LNCAP (cell line): Measurements from ENCODE around the gene MSH2.

Source experiments
- CTCF ChIP-seq: fragments of 450-650 bp; IDR thresholded peaks from 2 replicates; pipeline ENCODE4 v1.5.1; 2017; ENCODE audit warnings: mild to moderate bottlenecking

Gene MSH2

GRCh38 chr2:47512581-47513083, 109.7 kb downstream of the MSH2 start:
- TF ChIP-seq CTCF = no peak

DNA sequence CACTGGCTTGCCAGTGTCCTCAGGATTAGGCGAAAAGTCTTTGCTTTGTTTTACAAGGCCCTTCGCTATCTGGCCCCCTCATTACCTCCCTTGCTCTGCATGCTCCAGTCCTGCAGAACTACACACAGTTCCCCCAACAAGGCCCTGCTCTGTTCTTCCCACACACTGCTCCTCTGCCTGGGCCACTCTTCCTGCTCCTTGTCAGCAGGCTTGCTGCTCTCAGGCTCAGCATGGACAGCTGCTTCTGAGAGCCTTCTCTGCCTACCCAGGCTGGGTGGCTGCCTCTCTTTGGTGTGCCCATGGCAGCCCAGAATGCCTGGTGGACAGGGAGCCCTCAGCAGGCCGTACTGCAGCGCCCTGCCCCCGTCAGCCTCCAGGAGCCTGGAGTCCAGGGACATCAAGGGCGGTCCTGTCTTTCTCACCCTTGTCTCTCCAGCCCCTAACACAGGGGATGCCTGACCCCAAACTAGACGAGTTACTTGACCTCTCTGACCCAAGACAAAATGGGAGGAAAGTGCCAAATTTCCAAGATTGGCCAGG, 111.1 kb downstream of the MSH2 start:
- TF ChIP-seq CTCF = no peak

- TF ChIP-seq CTCF = no peak
These were observed 113.6 kb downstream of the MSH2 start for GRCh38 chr2:47516360-47517104.

DNA sequence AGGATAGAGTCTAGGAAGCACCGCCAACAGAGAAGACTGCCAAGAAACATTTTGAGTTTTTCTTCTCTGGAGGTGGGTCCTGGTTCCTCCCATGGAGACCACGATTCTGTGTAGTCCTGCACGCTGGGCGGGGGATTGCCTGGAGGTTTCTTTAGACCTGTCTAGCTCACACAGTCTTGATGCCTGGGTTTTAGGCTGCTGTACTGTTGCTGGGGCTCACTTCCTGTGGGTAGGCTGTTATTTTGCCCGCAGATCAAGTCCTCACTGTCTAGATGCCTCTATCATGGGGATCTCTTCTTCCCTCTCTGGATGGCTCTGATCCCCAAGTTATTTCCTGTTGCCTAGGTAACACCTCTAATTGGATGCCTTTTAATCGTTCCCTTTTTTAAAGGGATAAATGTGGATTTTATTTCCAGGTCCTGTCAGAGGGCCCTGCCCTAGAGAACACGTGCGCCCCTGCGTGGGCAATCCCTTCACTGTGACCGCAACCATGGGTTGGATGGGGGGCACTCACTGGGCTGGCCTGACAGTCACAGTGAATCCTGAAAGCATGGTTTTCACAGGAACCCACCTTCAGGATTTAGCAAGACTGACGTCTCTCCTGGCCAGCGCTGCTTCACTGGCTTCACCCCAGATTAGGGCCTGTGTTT, 115.7 kb downstream of the MSH2 start:
- no peak for TF ChIP-seq CTCF

- no peak for TF ChIP-seq CTCF
These were observed 116.2 kb downstream of the MSH2 start for GRCh38 chr2:47519147-47519537.

DNA sequence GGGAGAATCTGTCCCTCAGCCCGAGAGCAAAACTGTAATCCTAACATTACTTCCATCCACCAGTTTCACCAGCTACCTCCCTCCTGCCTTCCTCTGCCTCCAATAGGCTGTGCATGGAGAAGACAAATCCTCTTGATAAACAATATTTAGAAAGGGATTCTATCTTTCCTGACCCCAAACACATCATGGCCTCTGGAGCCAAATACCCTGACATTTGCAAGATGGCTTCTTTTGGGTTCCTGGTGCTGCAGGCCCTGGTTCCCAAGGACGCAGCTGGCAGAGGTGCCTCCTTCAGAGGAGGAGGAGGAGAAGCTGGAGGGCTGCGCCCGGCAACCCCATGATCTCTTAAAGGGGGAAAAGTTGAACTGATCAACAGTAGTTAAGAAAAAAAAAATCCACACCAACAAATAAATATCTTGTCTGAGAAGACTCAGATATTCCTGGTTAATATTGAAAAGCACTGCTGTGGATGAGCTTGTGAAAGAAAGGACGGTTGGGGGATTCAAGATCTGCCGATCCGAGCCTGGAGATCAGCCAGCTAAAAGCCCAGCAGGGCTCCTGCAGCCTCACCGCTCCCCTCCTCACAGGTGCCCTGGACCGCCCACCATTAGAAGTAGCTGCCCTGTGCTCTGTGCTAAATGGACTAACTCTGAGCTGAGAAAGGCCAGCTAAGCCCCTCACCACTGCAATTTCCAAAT, 116.8 kb downstream of the MSH2 start:
- no peak for TF ChIP-seq CTCF

DNA sequence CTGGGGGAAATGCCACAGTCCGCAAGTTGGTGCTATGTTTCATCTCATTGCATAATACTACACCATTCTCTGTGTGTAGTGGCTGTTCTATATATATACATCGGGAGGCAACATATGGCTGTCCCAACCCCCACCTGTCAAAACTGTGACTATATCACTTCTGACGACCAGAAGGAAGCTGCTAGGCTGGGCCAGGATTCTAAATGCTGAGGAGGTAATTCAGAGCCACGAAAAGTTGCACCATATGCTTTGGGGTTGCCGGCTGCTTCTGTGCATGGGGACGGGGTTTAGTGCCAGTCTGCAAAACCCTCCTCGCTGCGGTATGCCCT, 117.3 kb downstream of the MSH2 start:
- no peak for TF ChIP-seq CTCF
